ENCODE data around the gene PMPCA.

The PMPCA gene

DNA sequence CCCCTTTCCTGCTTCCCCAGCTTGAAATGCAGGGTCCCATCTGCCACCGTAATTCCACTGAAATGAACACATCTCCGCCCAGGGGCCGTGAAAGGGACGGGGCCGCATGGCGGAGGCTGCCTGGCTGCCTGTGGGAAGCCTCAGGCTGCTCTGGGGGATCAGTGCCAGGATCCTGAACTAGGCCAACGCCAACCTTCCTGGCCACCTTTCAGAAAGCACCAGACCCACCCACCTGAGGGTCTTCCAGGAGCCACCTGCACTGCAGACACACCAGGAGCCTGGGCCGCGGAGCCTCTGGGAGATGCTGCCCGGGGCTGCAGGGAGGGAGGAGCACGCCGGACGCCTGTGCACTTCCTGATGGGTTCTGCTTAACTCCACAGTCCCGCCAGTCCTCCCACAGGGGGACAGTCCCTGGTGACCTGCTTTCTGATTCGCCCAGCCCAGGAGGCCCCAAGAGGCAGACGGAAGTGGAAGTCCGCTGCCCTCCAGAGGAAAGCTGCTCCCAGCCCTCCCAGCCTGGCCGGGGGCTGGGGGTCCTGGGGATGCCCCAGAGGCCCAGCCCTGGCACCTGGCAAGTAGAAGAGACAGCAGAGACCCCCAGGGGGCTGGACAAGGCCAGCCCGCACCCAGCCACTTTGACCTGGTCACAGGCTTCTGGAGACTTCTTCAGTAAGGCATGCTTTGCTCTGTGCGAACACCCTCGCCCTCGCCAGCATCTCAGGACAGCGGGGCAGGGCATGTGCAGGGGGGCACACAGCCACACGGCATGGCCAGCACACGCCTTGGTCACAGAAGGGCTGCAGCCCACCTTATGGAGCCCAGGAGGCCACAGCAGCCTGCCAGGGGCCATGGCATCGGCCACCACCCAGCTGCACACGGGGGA, 36.9 kb upstream of the PMPCA start, which contains the start of gene CARD9:
TSS of gene CARD9 (minus strand) at position 370 of the 883 bp plus-strand sequence. CDS start 1,591 bp downstream, outside the sequence.
- DNase-seq (ENCODE audit: low spot score): no peak

DNA sequence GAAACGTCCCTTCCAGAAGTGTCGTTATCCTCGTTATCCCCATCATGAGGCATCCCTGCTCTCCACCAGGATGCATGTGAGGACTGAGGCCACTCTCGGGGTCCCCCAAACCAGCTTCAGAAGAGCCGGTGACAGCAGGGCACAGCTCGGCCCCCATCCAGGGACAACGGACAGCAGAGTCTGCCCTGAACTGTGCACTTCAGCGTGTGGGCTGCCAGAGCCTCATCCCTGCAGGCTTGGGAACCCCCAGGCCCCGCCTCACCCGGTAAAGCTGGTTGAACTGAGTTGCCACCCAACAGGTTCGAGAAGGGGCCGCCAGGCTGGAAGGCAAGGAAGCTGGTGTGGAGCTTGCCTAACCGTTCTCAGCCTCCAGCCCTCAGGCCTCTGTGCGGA, 36.3 kb upstream of the PMPCA start:
- no peak for DNase-seq (ENCODE audit: low spot score)

DNA sequence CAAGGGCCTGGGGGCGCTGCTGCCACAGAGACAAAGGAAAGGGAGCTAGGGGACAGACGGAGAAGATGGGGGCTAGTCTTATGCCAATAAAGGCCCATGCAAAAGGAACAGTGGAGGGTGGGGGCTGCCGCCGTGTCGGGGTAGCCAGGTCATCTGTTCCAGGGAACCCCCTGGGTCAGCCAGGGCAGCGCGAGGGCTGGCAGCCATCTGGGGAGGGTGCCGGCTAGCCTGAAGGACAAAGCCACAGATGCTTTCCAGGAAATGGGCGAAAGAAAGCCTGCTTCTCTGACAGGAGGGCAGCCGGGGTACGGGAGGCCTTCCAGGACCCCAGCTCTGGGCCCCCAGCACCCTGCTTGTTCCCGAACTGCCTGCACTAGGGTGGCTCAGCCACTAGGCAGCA, 35.4 kb upstream of the PMPCA start:
- no peak for DNase-seq (ENCODE audit: low spot score)

DNA sequence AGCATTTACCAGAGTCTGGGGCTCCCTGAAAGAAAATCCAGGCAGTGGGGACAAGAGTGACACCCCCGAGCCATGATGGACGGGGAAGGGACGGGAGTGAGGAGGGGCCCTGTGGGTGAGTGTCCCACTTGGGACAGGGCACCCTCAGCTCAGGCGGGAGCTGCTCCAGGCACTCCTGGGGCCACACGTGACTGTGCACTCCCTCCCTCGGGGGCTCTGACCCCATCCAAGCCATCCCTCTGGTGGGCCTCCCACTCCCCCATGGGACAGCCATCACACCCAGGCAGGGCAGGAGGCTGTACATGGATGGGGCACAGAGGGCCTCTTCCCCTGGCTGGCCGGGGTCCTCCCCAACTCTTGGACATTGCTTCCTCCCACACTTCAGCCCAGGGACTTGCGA, 34.0 kb upstream of the PMPCA start:
- DNase-seq (ENCODE audit: low spot score): no peak

DNA sequence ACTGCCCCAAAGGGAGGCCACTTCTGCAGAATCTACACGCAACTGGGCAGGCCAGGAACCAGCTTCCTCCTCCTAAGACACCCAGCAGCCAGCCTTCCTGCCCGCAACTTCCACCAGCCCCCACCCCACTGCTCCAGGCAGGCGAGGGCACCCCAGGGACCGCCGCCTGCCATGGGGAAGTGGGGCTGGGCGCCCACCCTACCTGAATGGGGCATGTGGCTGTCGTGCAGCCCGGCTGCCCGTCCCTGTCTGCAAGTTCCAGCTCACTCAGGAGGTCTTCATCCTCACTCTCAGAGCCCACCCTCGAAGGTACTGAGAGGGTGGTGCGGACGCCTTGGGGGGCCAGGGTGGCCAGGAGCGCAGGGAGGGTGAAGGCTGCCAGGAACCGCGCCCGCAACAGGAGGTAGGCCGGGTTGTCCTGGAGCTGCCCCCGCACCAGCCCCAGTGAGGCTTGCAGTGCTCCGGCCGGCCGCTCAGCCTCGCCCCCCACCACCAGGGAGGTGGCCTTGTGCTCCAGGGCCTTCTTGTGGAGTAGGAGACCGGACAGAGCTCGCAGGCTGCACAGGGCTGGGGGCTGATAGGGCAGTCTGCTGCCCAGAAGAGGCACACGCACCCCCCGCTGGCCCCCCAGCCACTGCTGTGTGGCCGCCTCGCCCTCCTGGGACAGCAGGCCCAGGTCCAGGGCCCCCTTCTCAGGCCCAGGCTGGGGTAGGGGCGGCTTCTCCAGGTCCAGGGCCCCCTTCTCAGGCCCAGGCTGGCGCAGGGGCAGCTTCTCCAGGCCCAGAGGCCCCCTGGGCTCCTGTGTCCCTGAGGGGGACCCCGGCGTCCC, 32.9 kb upstream of the PMPCA start:
- DNase-seq (ENCODE audit: low spot score): no peak

DNA sequence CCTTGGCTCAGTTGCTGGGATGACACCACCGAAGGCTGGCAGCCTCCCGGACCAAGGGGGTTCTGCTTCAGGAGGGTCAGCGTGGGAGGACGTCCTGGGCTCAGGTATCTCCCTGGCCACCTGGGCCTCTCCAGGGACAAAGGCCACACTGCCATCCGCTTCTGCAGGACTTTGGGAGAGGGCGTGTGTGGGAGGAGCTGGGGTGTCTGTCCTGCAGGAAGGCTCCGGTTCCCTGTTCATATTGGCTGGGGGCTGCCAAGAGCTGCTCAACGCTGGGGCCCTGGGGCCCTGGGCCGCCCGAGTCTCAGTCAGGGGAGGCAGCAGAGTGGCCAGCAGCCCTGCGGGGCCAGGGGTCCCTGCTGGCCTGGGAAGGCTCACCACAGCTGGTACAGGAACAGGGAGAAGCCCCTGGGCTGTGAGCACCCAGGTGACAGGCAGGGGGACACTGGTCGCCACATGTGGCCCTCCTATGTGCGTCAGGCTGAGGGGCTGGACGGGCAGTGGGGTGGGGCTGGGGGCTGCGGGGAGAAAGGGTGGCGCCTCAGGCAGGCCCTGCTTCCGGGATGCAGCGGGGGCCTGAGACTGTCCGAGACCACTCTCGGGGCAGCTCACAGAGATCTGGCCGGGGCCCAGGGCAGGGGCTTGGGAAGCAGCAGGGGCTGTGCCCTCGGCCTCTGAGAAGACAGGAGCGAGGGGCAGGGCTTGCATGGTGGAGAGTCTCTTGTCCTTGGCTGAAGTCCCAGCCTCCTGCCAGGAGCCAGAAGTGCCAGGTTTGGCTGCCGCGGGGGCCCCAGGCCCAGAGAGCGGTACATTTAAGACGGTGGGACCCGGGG, 32.1 kb upstream of the PMPCA start:
- DNase-seq (ENCODE audit: low spot score): no peak

DNA sequence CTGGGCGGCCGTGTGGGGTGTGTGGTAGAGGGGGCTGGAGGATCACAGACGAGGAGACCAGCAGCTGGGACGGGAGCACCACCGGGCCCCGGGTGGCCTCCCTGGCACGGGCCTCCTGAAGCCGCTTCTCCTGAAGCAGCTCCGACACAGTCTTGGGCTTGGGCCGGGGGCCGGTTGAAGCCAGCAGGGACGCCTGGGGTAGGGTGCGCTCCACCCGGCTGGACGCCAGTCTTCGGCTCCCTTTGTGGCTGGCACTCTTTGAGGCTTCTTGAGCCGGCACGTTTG, 31.5 kb upstream of the PMPCA start:
- DNase-seq (ENCODE audit: low spot score): no peak

DNA sequence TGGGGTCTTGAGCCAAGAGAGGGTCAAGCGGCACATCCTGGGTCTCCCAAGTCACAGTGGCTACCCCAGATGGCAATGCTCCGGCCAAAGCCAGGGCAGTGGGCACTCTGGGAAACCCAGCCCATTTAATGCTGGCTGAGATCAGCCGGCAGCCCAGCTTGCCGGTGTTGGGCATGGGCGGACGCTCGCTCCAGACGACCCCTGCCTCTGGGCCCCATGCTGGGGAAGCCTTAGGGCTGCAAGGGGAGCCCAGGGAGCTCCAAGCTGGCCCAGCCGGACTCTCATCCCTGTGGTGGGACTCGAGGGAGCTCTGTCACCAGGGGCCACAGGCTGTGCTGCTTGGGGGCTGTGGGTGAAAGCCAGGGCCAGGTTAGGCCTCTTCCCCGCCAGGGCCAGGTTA, 31.1 kb upstream of the PMPCA start:
- no peak for DNase-seq (ENCODE audit: low spot score)

DNA sequence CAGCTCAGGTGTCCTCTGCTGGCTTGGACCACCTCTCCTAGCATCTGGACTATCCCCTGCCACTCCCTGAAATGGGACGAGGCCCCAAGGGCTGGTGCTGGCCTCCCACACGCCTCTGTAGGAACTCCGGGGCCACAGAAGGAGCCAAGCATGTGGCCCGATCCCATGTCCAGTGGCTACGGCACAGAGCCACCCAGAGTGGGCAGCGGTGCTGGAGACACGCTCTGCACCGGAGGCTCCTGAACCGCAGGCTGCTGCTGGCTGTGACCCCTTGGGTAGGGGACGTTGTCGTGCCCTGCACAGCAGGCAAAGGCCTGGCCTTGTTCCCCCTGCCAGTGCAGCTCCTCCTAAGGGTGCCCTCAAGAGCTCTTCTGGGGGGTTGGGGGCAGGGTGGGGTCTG, 30.6 kb upstream of the PMPCA start:
- no peak for DNase-seq (ENCODE audit: low spot score)

DNA sequence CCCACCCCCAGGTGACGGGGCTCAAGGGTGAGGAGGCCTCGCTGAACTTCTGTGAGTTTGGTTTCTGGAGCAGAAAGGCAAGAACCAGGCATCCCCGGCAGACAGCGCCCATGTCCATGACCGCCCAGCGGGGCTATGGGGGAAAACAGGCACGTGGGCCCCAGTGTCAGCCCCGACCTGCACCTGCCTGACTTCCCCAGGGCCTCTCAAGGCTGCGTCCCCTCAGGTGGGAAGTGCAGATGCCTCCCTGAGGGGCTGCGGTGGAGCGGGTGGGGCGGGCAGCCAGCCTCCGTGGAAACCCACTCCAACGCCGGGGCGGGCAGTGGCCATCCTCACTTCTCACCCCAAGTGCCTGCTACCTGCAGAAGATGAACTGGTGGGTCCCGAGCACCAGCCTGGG, 30.1 kb upstream of the PMPCA start:
- no peak for DNase-seq (ENCODE audit: low spot score)

DNA sequence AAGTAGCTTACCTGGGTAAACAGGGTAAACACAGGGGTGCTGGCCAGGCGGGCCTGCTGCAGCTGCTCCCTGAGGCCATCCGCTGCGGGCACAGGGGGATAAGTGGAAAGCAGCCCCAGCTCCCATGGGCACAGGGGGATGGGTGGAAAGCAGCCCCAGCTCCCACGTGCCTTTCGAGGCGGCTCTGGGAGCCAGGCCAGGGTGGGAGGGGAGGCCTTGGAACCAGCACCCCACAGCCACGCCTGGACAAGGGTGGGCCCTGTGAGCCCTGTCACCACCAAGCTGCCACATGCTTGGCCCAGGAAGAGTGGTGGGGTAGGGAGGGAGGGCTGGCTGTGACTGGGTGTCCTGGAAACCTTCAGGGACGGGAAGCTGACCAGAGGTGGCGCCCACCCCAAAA, 29.1 kb upstream of the PMPCA start:
- DNase-seq (ENCODE audit: low spot score): no peak

DNA sequence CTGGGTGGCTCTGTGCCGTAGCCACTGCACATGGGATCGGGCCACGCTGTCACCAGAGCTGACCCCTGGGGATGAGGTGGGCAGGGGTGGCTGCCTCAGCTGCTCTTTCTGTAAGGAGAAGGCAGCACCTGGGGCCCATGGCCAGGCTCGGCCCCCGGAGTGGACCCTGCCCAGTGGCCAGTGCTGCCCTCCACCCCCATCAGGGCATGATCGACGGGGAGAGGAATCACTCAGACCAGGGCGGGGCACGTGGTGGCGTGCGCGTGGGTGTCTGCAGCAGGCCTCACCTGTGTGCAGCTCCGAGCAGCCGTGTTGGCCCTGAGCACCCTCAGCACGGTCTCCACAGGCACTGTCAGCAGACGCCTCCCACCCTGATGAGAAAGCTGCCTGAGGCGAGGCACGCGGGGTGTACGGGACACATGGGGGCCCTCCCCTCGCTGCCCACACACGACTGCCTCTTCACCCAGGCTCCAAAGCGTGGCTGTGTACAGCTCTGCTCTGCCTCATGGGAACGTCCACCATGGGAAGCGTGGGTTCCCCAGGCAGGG, 28.4 kb upstream of the PMPCA start:
- no peak for DNase-seq (ENCODE audit: low spot score)

DNA sequence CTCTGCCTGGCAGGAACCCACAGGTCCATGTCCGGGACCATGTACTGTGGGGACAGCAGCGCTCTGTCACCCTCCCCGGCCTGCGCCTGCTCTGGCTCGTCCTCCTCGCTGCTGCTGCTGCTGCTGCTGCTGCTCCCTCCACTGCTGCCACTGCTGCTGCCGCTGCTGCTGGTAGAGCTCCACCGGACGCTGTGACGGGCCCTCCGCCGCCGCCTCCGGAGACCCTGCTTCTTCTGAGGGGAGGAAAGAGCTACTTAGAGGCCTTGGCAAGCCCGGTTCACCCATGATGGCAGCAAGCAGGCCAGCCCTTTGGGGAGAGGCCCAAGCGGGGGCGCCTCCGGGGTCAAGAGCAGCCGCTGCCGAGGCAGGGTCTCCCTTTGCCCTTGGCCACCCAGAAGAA, 27.0 kb upstream of the PMPCA start:
- DNase-seq (ENCODE audit: low spot score): no peak

DNA sequence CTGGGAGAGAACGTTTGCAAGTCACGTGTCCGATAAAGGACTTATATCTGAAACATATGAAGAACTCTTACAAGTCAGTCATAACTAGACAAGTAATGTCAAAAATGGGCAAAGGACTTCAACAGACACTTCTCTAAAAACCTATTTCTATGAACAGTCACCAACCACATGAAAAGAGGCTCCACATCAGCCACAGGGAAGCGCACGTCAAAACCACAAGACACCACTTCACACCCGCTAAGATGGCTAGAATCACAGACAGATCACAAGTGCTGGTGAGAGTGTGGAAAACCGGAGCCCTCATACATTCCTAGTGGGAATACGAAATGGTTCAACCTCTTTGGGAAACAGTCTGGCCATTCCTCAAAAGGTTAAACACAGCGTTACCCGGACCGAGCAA, 25.4 kb upstream of the PMPCA start:
- DNase-seq (ENCODE audit: low spot score): no peak

DNA sequence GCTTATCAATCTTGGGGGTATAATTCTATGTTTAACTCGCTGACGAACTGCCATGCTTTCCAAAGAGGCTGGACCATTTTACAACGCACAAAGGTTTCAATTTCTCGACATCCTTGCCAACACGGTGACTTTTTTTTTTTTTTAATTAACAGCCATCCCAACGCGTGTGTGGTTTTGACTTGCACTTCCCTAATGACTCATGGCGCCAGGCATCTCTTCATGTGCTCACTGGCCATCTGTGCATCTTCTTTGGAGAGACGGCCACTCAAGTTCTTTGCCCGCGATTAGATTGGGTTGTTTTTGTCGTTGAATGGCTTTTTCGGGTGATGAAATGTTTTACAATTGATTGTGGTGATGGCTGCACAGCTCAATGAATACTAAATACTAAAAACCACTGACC, 24.4 kb upstream of the PMPCA start:
- DNase-seq (ENCODE audit: low spot score): no peak

DNA sequence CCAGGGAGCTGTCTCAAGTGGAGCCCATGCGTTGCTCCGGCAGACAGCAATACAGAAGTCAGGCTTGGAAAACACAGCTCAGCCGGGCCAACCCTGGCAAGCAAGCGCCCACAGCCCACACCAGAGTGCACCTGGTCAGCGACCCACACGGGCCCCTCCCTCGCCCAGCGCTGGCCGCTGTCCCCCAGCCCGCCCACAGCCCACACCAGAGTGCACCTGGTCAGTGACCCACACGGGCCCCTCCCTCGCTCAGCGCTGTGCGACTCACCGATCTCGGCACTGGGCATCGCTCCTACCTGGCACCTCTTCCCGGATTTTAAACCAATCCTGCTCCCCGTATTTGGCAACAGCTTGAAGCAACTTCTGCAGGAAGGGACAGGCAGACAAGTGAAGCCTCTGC, 23.2 kb upstream of the PMPCA start:
- no peak for DNase-seq (ENCODE audit: low spot score)

DNA sequence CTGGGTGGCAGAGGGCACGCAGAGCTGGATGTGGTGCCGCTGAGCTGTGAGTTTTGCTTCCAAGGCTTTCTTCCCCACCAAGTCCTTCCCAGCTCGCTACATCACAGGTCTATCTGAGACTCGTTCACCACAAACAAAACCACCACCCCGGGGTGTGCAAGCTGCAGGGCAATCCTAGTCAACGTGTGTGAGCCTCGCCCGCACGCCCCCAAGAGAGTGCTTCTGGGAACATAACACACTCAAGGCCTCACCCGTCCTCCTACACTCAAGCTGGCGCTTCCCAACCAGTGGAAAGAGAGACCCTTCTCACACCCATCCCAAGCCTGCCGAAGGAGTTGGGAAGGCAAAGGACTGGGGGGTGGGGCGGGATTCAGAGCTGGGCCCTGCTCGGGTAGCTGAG, 21.1 kb upstream of the PMPCA start:
- no peak for DNase-seq (ENCODE audit: low spot score)

DNA sequence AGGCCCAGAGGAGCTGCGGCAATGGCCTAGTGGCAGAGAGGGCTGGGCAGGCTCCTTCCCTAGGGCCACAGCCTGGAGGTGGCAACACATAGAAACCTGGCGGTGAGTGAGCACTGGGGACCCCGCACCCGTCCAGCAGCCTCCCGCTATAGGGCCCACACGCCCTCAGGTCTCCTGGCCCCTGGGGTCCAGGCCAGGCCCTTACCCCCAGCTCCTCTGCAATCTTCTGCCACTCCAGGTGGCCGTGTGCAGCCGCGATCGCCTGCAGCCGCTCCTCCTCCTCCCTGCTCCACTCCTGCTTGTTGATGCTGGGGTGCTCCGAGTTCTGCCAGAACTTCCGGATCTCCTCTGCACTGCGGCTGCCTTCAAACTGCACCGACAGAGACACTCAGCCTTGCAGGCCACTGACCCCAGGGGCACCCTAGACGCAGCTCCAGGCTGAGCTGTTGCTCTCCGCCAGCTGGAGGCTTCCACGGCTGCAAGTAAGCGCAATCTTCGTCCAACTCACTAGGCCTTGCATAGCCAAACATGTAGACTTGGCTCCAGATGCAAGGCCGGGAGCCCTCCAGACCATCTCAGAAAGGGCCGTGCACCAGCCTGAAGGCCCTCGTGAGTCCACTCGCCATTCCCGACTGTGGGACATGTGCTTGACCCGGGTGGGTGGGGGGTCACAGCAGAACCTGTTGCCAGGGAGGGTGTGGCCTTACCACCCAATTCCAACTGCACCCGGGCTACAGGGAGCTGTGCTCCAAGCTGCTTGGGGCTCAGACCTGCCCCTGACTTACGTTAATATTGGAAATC, 18.5 kb upstream of the PMPCA start:
- DNase-seq (ENCODE audit: low spot score): no peak

DNA sequence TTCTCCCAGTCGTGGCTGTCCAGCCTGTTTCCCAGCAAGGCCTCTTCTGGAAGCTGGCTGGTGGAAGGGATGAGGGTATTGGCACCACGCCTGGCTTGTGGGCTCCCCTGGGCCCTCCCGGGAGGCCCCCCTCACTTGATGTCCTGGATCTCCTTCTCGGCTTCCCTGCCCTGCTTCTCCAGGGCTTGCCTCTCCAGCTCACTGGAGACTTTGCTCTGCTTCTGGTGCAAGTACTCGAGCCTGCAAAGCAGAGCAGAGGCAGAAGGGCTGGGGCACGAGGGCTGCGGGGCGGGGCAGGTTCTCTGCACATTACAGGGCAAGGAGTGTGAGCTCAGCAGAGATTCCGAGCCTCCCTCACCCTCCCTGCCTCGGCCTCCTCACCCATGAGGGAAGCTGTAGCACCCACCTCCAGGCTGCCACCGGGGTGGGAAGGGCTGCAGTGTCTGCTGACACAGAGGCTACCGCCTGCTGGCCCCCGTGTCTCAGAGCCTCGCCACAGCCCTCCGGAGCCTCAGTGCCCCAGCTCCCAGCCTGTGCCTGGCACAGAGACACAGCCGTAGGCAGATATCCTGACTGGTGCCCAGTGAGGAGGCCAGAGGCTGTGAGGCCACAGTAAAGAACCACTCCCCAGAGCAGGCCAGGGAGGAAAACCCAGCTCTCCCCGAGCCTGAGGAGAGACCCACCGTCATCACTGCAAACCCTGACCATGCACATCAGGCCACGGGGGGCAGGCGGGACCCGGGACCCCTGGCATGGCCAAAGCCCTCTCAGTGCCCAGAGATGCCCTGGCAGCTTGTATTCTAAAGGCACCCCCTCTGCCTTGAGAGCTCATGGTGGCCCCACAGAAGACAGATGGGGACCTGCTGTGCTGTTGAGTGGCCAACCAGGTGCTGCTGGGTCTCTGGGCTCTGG, 17.7 kb upstream of the PMPCA start:
- no peak for DNase-seq (ENCODE audit: low spot score)

DNA sequence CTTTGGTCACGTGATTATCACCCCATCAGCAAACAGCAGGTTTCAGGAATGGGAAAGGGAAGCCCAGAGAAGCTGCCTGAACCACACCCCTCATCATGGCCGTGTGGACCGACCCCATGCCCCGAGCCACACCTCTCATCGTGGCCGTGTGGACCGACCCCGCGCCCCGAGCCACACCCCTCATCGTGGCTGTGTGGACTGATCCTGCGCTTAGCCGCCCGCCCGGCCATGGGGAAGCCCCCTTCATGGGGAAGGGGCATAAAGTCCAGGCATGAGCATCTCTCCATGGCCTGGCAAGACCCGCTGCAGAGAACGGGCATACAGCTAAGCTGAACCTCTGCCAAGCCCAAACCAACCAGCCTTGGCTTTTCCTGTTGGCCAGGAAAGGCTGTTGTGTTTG, 16.9 kb upstream of the PMPCA start:
- no peak for DNase-seq (ENCODE audit: low spot score)

All from HuH-7.5 (cell line).